ENCODE measurements around the gene SAP130. TPM values are rescaled to one million over a fixed set of nuclear protein-coding genes. Genes with fewer than 3 reads are reported as not detected.
"Not testable (repeated sequence)": the region's sequence is repeated elsewhere in the genome, so short reads cannot be mapped to it uniquely, and the experiment has no call there.

The SAP130 gene
- polyA plus RNA-seq, 1 donor = 12.9 TPM

- DNase-seq = no peak
Measured at GRCh38 chr2:127950264-127950663, 77.6 kb downstream of the SAP130 start.

GRCh38 chr2:127945281-127945680, 82.6 kb downstream of the SAP130 start:
- no peak for DNase-seq

- no peak for DNase-seq
Measured at GRCh38 chr2:127943186-127943585, 84.7 kb downstream of the SAP130 start.

GRCh38 chr2:127942002-127942401, 85.9 kb downstream of the SAP130 start:
- no peak for DNase-seq

- DNase-seq = no peak
Measured at GRCh38 chr2:127941461-127941860, 86.4 kb downstream of the SAP130 start.

- no peak for DNase-seq
Measured at GRCh38 chr2:127940641-127941040, 87.2 kb downstream of the SAP130 start.

GRCh38 chr2:127935337-127935736, 92.5 kb downstream of the SAP130 start:
- no peak for DNase-seq

GRCh38 chr2:127932199-127932876, 95.5 kb downstream of the SAP130 start:
- DNase-seq = no peak

- DNase-seq = no peak
Measured at GRCh38 chr2:127929449-127929848, 98.4 kb downstream of the SAP130 start.

GRCh38 chr2:127927384-127927783, 100.5 kb downstream of the SAP130 start:
- DNase-seq = no peak

GRCh38 chr2:127917916-127918315, 109.9 kb downstream of the SAP130 start:
- DNase-seq = no peak

- no peak for DNase-seq
Measured at GRCh38 chr2:127913808-127914457, 113.9 kb downstream of the SAP130 start.

- DNase-seq = no peak
Measured at GRCh38 chr2:127911737-127912136, 116.1 kb downstream of the SAP130 start.

- no peak for DNase-seq
Measured at GRCh38 chr2:127910415-127910814, 117.4 kb downstream of the SAP130 start.

- DNase-seq = no peak
Measured at GRCh38 chr2:127909019-127909418, 118.8 kb downstream of the SAP130 start.

- DNase-seq = not testable (repeated sequence)
Measured at GRCh38 chr2:127907733-127908400, 120.0 kb downstream of the SAP130 start.

GRCh38 chr2:127906206-127906926, 121.5 kb downstream of the SAP130 start:
- DNase-seq = no peak

- peak; percentile 47 for DNase-seq
Measured at GRCh38 chr2:127901339-127902056, 126.4 kb downstream of the SAP130 start.

- DNase-seq = no peak
Measured at GRCh38 chr2:127897531-127898211, 130.2 kb downstream of the SAP130 start.

GRCh38 chr2:127893494-127893893, 134.4 kb downstream of the SAP130 start:
- no peak for DNase-seq

- DNase-seq = no peak
Measured at GRCh38 chr2:127893033-127893432, 134.8 kb downstream of the SAP130 start.

GRCh38 chr2:127891811-127892210, 136.0 kb downstream of the SAP130 start:
- DNase-seq = no peak

All from hindlimb muscle (tissue), 1 donor.